Loucy (cell line): Measurements from ENCODE around the gene POLR3G.

Source experiments
- EZH2phosphoT487 ChIP-seq: fragments of 200-600 bp; IDR thresholded peaks from 2 replicates; pipeline ENCODE4 v1.6.1; 2018; ENCODE audit warnings: antibody characterized with exemption, mild to moderate bottlenecking, moderate library complexity, borderline replicate concordance
- TF ChIP-seq, protein P1 (sequence below): fragments of 200-600 bp; sonication (generic); conservative IDR thresholded peaks from 2 replicates; pipeline ENCODE4 v1.5.1; 2014; ENCODE audit warnings: mild to moderate bottlenecking, antibody characterized with exemption, low read length

DNA sequence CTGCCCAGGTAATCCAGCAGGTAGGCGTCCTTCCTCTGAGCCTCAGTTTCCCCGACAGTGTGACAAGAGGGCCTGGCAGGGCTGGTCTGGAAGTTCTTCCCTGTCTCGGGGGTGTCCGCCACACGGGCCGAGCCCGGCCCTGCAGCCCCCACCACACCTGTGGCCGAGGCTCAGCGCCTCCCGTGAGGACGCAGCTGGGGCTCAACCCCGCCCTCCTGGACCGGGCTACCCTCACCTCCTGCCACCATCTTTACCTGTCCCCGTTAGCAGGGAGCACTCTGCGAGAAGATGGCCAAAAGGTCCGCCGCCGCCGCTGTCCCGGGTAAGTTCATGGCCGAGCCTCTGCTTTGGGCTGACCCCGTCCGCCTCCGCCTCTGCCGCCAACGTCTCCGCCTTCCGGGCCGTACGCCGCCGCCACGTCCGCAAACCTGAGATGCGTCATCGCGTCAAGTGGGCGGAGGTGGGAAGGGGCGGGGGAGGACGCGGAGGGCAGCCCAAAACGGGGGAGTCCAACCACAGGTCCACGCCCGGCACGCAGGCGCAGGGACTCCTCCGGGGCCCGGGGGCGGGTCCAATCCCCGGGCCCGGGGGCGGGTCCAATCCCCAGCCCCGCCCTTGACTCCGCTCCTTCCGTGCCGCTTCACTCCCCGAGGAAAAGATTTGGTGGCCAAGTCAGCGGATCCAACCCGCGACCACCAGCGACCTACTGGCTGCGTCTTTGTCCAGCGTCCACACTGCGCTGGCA lies 54.7 kb downstream of the POLR3G start, which contains the start of gene LYSMD3:
- TF ChIP-seq, protein P1, sequence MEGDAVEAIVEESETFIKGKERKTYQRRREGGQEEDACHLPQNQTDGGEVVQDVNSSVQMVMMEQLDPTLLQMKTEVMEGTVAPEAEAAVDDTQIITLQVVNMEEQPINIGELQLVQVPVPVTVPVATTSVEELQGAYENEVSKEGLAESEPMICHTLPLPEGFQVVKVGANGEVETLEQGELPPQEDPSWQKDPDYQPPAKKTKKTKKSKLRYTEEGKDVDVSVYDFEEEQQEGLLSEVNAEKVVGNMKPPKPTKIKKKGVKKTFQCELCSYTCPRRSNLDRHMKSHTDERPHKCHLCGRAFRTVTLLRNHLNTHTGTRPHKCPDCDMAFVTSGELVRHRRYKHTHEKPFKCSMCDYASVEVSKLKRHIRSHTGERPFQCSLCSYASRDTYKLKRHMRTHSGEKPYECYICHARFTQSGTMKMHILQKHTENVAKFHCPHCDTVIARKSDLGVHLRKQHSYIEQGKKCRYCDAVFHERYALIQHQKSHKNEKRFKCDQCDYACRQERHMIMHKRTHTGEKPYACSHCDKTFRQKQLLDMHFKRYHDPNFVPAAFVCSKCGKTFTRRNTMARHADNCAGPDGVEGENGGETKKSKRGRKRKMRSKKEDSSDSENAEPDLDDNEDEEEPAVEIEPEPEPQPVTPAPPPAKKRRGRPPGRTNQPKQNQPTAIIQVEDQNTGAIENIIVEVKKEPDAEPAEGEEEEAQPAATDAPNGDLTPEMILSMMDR = no peak
- TF ChIP-seq EZH2phosphoT487 = no peak
